HG02840 (cell line): ENCODE results near the gene CUL2.

Experiments
- ATAC-seq: cut with Tn5 transposase; IDR thresholded peaks from one replicate; pipeline ENCODE4 v1.9.1; 2021; ENCODE audit warnings: mild to moderate bottlenecking, moderate library complexity, moderate number of reproducible peaks; ENCODE audit not compliant: unreplicated experiment, low FRiP score

Gene CUL2

GRCh38 chr10:34959321-34959720 is 130.8 kb downstream of the CUL2 start:
- ATAC-seq = no peak
